Mesendoderm (in vitro differentiated cells): ENCODE results near the gene CTDSPL2. TPM values are rescaled to one million over a fixed set of nuclear protein-coding genes. Genes with fewer than 3 reads are reported as not detected.

Experiments used
- DNase-seq: peaks from one replicate; pipeline ENCODE4 v3.0.0; 2013
- H2AK5ac ChIP-seq: 2 replicates; pipeline ENCODE4 v1.6.1; 2013; ENCODE audit warnings: low read length, inconsistent platforms
- H2BK120ac ChIP-seq: 2 replicates; pipeline ENCODE4 v1.6.1; 2013; ENCODE audit warnings: low read depth, mild to moderate bottlenecking, low read length, moderate library complexity, mixed read lengths
- H2BK15ac ChIP-seq: replicated peaks from 2 replicates; pipeline ENCODE4 v1.6.1; 2013; ENCODE audit warnings: low read depth, mild to moderate bottlenecking, moderate library complexity
- H2BK5ac ChIP-seq: 2 replicates; pipeline ENCODE4 v1.6.1; 2013; ENCODE audit warnings: low read length, inconsistent platforms
- H3K18ac ChIP-seq: 2 replicates; pipeline ENCODE4 v1.6.1; 2013; ENCODE audit warnings: mild to moderate bottlenecking, low read length, mixed read lengths
- H3K23ac ChIP-seq: one replicate; pipeline ENCODE4 v1.6.1; 2013; ENCODE audit warnings: low read length
- H3K27ac ChIP-seq: 2 replicates; pipeline ENCODE4 v1.5.1; 2013; ENCODE audit warnings: low read depth, mild to moderate bottlenecking, inconsistent platforms, low read length, moderate library complexity
- H3K27me3 ChIP-seq: 2 replicates; pipeline ENCODE4 v1.6.1; 2013; ENCODE audit warnings: low read length, control low read depth, mild to moderate bottlenecking, inconsistent platforms; ENCODE audit not compliant: insufficient read depth, poor library complexity
- H3K36me3 ChIP-seq: 2 replicates; pipeline ENCODE4 v1.6.1; 2013; ENCODE audit warnings: low read length, inconsistent platforms; ENCODE audit not compliant: control insufficient read depth, insufficient read depth
- H3K4ac ChIP-seq: one replicate; pipeline ENCODE4 v1.6.1; 2013; ENCODE audit warnings: low read depth, mild to moderate bottlenecking, low read length, moderate library complexity
- H3K4me1 ChIP-seq: 2 replicates; pipeline ENCODE4 v1.6.1; 2013; ENCODE audit warnings: low read depth, low read length, inconsistent platforms; ENCODE audit not compliant: control insufficient read depth
- H3K4me2 ChIP-seq: 2 replicates; pipeline ENCODE4 v1.6.1; 2013; ENCODE audit warnings: low read length
- H3K4me3 ChIP-seq: 2 replicates; pipeline ENCODE4 v1.5.1; 2013; ENCODE audit warnings: mild to moderate bottlenecking, low read length
- H3K56ac ChIP-seq: one replicate; pipeline ENCODE4 v1.6.1; 2013; ENCODE audit warnings: low read length
- H3K79me1 ChIP-seq: 2 replicates; pipeline ENCODE4 v1.6.1; 2013; ENCODE audit warnings: low read length, inconsistent platforms
- H3K79me2 ChIP-seq: 2 replicates; pipeline ENCODE4 v1.6.1; 2013; ENCODE audit warnings: mild to moderate bottlenecking, low read length; ENCODE audit not compliant: control insufficient read depth, insufficient read depth
- H3K9ac ChIP-seq: 2 replicates; pipeline ENCODE4 v1.6.1; 2013; ENCODE audit warnings: low read length, inconsistent platforms
- H4K5ac ChIP-seq: one replicate; pipeline ENCODE4 v1.6.1; 2013; ENCODE audit warnings: low read length
- H4K8ac ChIP-seq: one replicate; pipeline ENCODE4 v1.6.1; 2013; ENCODE audit warnings: low read depth, mild to moderate bottlenecking, control low read depth, low read length, moderate library complexity
- WGBS: extraction: QIAGEN DNeasy Blood & Tissue Kit; methylation state at CpG from one replicate; pipeline ENCODE4 v1.1.7; 2013; ENCODE audit warnings: low lambda C conversion rate, missing lambda C conversion rate; ENCODE audit not compliant: insufficient coverage; ENCODE audit errors: extremely low coverage; 5-methylcytosine and 5-hydroxymethylcytosine counted together
- polyA plus RNA-seq, 2 experiments: library from polyadenylated mRNA; stranded (reverse); fragments of 200-250 nt; gene quantifications; one replicate each; pipeline ENCODE4 v1.2.3, GENCODE V29; 2013

CTDSPL2 gene
- 52.1 TPM for polyA plus RNA-seq (2013, experiment 1 of 2)
- polyA plus RNA-seq (2013, experiment 2 of 2): 51.3 TPM

- Histone ChIP-seq H3K56ac (peak within 1 kb of the TSS; percentile 99), H4K5ac (peak within 1 kb of the TSS; percentile 33), H3K79me1 (no peaks in the 10 kb centered on the region), H3K4me2 (peak within 1 kb of the TSS; percentile 89), H4K8ac (peak within 1 kb of the TSS; percentile 70), H3K36me3 (no peaks in the 10 kb centered on the region), H2AK5ac (no peak within 1 kb of the TSS), H3K4ac (peak within 1 kb of the TSS; percentile 1), H3K23ac (peak within 1 kb of the TSS; percentile 70), H2BK120ac (peak within 1 kb of the TSS; percentile 75), H2BK15ac (no peak within 1 kb of the TSS), H3K79me2 (peaks cover 42% of the 10 kb centered on the region), H2BK5ac (peak within 1 kb of the TSS; percentile 80), H3K4me1 (no peaks in the 10 kb centered on the region), H3K18ac (peak within 1 kb of the TSS; percentile 85), H3K27ac (peak within 1 kb of the TSS; percentile 99), H3K27me3 (no peaks in the 10 kb centered on the region), H3K4me3 (peak within 1 kb of the TSS; percentile 92), H3K9ac (peak within 1 kb of the TSS; percentile 98)
- no CpG with 5 or more reads among the region's 53 CpGs for WGBS
- peak; percentile 99 for DNase-seq
These were observed at the start of gene CTDSPL2 for GRCh38 chr15:44426975-44427755. Gene CTDSPL2, plus strand, starts transcription at chr15:44427629. Its CDS starts 31,386 bp downstream, at chr15:44459015.

DNA sequence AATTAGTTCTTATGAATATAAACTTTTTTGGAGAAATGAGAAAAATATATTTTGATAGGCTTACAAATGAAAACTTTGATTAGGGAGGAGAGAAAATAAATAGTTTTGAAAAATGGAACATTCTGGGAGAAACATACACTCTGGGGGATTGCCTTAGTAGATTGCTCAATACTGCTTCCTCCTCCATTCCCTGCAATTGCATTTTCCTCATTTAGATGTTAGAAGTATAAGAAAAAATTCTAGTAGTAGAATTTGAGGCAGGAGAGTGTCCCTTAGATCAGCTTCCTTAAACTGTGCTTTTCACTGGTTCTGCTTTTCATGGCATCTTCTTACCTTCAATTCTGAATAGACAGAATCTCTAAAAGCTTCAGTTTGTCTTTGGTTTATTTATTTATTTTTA is 46.2 kb upstream of the CTDSPL2 start:
- Histone ChIP-seq H3K56ac (no peak overlapping the region), H3K23ac (no peak overlapping the region), H3K27ac (no peak overlapping the region), H3K4ac (no peak overlapping the region), H3K4me2 (no peak overlapping the region), H4K8ac (no peak overlapping the region), H3K18ac (no peak overlapping the region), H3K27me3 (no peaks in the 10 kb centered on the region), H2BK15ac (no peak overlapping the region), H3K4me1 (no peaks in the 10 kb centered on the region), H2AK5ac (no peak overlapping the region), H3K79me1 (no peaks in the 10 kb centered on the region), H2BK5ac (no peak overlapping the region), H3K9ac (no peak overlapping the region), H3K4me3 (no peak overlapping the region), H3K36me3 (no peaks in the 10 kb centered on the region), H3K79me2 (no peaks in the 10 kb centered on the region), H2BK120ac (no peak overlapping the region), H4K5ac (no peak overlapping the region)
- DNase-seq: no peak

DNA sequence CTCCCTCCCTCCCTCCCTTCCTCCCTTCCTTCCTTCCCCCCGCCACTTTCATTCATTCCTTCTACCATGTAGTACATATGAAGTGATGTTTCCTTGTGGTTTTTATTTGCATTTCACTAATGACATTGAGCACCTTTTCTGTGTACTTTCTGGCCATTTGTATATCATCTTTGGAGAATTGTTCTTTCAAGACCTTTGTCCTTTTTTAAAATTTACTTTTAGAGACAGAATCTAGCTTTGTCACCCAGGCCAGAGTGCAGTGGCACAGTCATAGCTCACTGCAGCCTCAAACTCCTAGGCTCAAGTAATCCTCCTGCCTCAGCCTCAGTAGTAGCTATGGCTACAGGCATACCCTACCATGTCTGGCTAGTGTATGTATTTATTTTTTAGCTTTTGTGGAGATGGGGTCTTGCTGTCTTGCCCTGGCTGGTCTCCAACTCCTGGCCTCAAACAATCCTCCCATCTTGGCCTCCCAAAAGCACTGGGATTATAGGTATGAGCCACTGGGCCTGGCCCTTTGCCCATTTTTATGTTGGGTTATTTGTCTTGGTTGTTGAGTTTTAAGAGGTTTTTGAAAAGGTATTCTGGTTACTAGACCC is 42.0 kb upstream of the CTDSPL2 start:
- no peak overlapping the region for H3K4me3 ChIP-seq
- WGBS: no CpG with 5 or more reads among the region's 1 CpG
- H3K4me1 ChIP-seq: no peaks in the 10 kb centered on the region
- DNase-seq: no peak
- H2AK5ac ChIP-seq: no peak overlapping the region
- H2BK5ac ChIP-seq: no peak overlapping the region
- H3K56ac ChIP-seq: no peak overlapping the region
- no peak overlapping the region for H3K4ac ChIP-seq
- no peak overlapping the region for H3K9ac ChIP-seq
- no peak overlapping the region for H3K4me2 ChIP-seq
- no peaks in the 10 kb centered on the region for H3K36me3 ChIP-seq
- H3K23ac ChIP-seq: no peak overlapping the region
- no peak overlapping the region for H2BK120ac ChIP-seq
- H3K79me2 ChIP-seq: no peaks in the 10 kb centered on the region
- H2BK15ac ChIP-seq: no peak overlapping the region
- no peak overlapping the region for H3K27ac ChIP-seq
- no peak overlapping the region for H3K18ac ChIP-seq
- no peak overlapping the region for H4K8ac ChIP-seq
- H4K5ac ChIP-seq: no peak overlapping the region
- H3K79me1 ChIP-seq: no peaks in the 10 kb centered on the region
- H3K27me3 ChIP-seq: no peaks in the 10 kb centered on the region

- H3K36me3 ChIP-seq: no peaks in the 10 kb centered on the region
- no peak overlapping the region for H3K4me3 ChIP-seq
- H3K9ac ChIP-seq: no peak overlapping the region
- no peak overlapping the region for H2BK15ac ChIP-seq
- no peaks in the 10 kb centered on the region for H3K27me3 ChIP-seq
- no peak overlapping the region for H3K4me2 ChIP-seq
- no peak overlapping the region for H2BK120ac ChIP-seq
- H4K8ac ChIP-seq: no peak overlapping the region
- H3K79me2 ChIP-seq: no peaks in the 10 kb centered on the region
- no CpG with 5 or more reads among the region's 3 CpGs for WGBS
- no peaks in the 10 kb centered on the region for H3K4me1 ChIP-seq
- H2AK5ac ChIP-seq: no peak overlapping the region
- no peak overlapping the region for H3K56ac ChIP-seq
- no peak overlapping the region for H4K5ac ChIP-seq
- H3K18ac ChIP-seq: no peak overlapping the region
- DNase-seq: no peak
- H2BK5ac ChIP-seq: no peak overlapping the region
- H3K4ac ChIP-seq: no peak overlapping the region
- no peak overlapping the region for H3K23ac ChIP-seq
- no peaks in the 10 kb centered on the region for H3K79me1 ChIP-seq
- H3K27ac ChIP-seq: no peak overlapping the region
These were observed 33.4 kb upstream of the CTDSPL2 start for GRCh38 chr15:44394062-44394461.

GRCh38 chr15:44394562-44394961 is 32.9 kb upstream of the CTDSPL2 start:
- Histone ChIP-seq H3K56ac (no peak overlapping the region), H2BK15ac (no peak overlapping the region), H2BK120ac (no peak overlapping the region), H4K5ac (no peak overlapping the region), H4K8ac (no peak overlapping the region), H3K23ac (no peak overlapping the region), H3K18ac (no peak overlapping the region), H3K4ac (no peak overlapping the region), H2BK5ac (no peak overlapping the region), H3K27ac (no peak overlapping the region), H3K9ac (no peak overlapping the region), H3K4me1 (no peaks in the 10 kb centered on the region), H3K4me3 (no peak overlapping the region), H2AK5ac (no peak overlapping the region), H3K36me3 (no peaks in the 10 kb centered on the region), H3K4me2 (no peak overlapping the region), H3K27me3 (no peaks in the 10 kb centered on the region), H3K79me2 (no peaks in the 10 kb centered on the region), H3K79me1 (no peaks in the 10 kb centered on the region)
- WGBS: no CpG with 5 or more reads among the region's 1 CpG
- DNase-seq: no peak
